ENCODE data around the gene ARHGAP27.
"Not testable (repeated sequence)": the region's sequence is repeated elsewhere in the genome, so short reads cannot be mapped to it uniquely, and the experiment has no call there.

Gene ARHGAP27

GRCh38 chr17:45363498-45363897 is 69.2 kb downstream of the ARHGAP27 start:
- no peak for DNase-seq (ENCODE audit: low spot score)

DNA sequence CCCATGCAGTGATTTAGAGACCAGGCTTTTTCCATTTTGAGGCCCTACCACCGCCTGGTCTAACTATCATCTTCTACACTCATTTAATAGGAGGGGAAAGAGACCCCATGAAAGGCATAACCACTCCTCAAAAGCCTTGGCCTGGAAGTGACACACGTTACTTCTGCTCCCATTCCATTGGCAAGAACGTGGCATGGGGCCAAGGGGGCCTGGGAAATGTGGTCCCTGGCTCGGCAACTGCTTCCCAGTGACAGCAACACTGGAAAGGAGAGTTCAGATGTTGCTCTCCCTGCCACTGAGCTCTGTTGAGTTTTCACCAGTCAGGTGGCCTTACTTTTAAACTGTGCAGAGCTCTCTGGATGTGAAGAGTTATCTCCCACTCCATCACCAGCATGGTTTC is 70.7 kb downstream of the ARHGAP27 start:
- DNase-seq (ENCODE audit: low spot score), result no peak

- no peak for DNase-seq (ENCODE audit: low spot score)
Observed at GRCh38 chr17:45361451-45361850, 71.2 kb downstream of the ARHGAP27 start.

GRCh38 chr17:45357364-45357997 is 75.2 kb downstream of the ARHGAP27 start:
- DNase-seq (ENCODE audit: low spot score), result no peak

GRCh38 chr17:45355087-45355486 is 77.6 kb downstream of the ARHGAP27 start:
- DNase-seq (ENCODE audit: low spot score), result no peak

DNA sequence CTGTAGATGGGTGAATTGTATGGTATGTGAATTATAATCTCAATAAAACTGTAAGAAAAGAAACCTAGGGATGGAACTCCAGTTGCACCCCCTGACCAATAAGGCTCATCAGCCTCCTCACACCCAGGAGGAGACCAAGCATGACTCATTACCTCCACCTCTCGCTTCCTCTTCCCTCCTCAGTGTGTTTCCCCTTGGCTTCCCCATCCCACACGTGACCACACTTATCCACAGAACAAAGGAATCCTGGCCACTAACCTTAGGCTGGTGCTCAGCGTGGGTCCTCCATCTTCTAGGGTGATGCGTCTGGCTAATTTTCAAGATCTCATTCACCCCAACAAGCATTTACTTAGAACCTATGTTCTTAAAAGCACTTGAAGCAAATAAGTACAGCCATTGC is 79.6 kb downstream of the ARHGAP27 start:
- DNase-seq (ENCODE audit: low spot score), result no peak

- DNase-seq (ENCODE audit: low spot score), result no peak
Observed at GRCh38 chr17:45351831-45352230, 80.8 kb downstream of the ARHGAP27 start.

DNA sequence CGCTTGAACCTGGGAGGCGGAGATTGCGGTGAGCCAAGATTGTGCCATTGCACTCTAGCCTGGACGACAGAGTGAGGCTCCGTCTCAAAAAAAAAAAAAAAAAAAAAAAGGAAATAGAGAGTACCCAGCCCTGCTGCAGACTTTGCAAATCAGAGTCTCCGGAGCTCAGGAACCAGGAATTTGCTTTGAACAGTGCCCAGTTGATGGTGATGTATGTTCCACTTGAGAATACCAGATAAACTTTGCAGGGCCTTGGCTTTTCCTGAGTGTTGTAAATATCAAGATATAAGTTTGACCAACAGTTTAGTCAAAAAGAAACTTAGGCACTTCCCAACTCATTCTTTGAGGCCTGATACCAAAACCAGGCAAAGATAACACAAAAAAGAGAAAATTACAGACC is 85.2 kb downstream of the ARHGAP27 start:
- no peak for DNase-seq (ENCODE audit: low spot score)

- no peak for DNase-seq (ENCODE audit: low spot score)
Observed at GRCh38 chr17:45346216-45347015, 86.3 kb downstream of the ARHGAP27 start.

DNA sequence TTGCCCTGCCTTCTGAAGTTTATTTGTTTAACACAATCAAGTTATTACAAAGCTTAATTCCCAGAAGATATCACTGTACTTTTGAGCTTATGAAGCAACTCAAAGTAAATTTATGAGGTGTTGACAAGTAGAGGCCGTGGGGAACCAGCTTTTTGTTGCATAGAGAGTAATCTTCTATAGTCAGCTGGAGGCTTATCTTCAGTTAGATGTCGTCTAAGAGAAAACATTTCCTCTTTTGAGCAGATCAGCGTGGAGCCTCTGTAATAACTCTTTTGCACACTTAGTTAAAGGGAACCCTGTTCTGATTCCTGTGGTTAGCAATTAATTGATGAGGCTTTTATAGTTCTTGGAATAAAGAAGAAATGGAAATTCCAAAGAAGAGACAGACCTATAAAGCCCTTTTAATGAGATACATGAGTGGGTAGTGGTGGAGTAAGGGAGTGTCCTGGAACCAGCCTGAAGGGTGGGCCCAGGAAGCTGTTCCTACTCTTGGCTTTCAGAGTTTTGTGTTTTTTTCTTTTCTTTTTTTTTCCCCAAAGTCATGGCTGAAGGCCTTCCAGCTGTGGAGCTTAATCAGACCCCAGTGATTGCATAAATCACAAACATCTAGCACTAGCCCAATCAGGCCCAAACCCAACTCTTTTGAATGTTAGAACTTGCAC is 87.0 kb downstream of the ARHGAP27 start:
- DNase-seq (ENCODE audit: low spot score), result no peak

DNA sequence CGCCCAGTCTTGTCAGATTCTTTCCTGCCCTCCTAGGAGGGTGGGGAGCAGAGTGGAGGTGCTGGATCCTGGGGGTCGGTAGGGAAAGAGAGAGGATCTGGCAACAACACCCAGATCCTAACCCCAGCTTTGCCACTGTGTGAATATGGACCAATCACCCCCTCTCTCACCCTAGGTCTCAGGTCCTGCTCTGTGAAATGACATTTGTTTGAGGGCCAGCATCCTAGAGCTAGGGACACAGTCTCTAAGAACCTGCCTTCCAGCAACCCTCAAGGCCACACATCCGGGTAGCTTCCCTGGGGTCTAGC is 87.5 kb downstream of the ARHGAP27 start:
- DNase-seq (ENCODE audit: low spot score), result no peak

DNA sequence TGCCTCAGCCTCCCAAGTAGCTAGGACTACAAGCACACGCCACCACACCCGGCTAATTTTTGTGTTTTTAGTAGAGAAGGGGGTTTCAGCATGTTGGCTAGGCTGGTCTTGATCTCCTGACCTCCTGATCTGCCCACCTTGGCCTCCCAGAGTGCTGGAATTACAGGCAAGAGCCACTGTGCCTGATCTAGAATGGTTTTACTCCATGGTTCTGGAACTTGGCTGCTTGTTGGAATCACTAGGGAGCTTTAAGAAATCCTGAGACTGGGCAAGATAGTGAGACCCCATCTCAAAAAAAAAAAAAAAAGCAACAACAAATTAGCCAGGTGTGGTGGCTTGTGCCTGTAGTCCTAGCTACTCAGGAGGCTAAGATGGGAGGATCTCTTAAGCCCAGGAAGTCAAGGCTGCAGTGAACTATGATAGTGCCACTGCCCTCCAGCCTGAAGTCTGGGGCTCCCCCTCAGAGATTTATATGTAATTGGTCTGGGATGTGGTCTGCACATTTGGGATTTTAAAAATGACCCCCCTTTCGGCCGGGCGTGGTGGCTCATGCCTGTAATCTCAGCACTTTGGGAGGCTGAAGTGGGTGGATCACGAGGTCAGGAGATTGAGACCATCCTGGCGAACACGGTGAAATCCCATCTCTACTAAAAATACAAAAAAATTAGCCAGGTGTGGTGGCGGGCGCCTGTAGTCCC is 88.6 kb downstream of the ARHGAP27 start:
- not testable (repeated sequence) for DNase-seq (ENCODE audit: low spot score)

Measured in SK-N-DZ (cell line).